Effector memory CD4-positive, alpha-beta T cell (primary cell): ENCODE measurements around the gene HMGCS2.

Source experiments
- DNase-seq, 3 donors: peaks; one replicate each; pipeline ENCODE4 v3.0.0-alpha.2; 2020
- H3K27ac ChIP-seq: 2 replicates; pipeline ENCODE4 v1.7.0; 2013; ENCODE audit warnings: mild to moderate bottlenecking, low read length, moderate library complexity; ENCODE audit not compliant: insufficient read depth, poor library complexity, severe bottlenecking
- H3K27me3 ChIP-seq: replicated peaks from 2 replicates; pipeline ENCODE4 v1.7.0; 2013; ENCODE audit warnings: mild to moderate bottlenecking, low read length; ENCODE audit not compliant: insufficient read depth, control insufficient read depth, poor library complexity, severe bottlenecking
- H3K36me3 ChIP-seq: 2 replicates; pipeline ENCODE4 v1.7.0; 2013; ENCODE audit warnings: mild to moderate bottlenecking, low read length, moderate library complexity; ENCODE audit not compliant: control insufficient read depth, insufficient read depth
- H3K4me1 ChIP-seq: 2 replicates; pipeline ENCODE4 v1.7.0; 2013; ENCODE audit warnings: low read length, mild to moderate bottlenecking; ENCODE audit not compliant: control insufficient read depth, insufficient read depth, poor library complexity, severe bottlenecking
- H3K4me3 ChIP-seq: 2 replicates; pipeline ENCODE4 v1.7.0; 2013; ENCODE audit warnings: low read length, low read depth, mild to moderate bottlenecking; ENCODE audit not compliant: insufficient read depth, poor library complexity, severe bottlenecking
- H3K9me3 ChIP-seq: 2 replicates; pipeline ENCODE4 v1.7.0; 2013; ENCODE audit warnings: mild to moderate bottlenecking, low read length, moderate library complexity; ENCODE audit not compliant: control insufficient read depth
- total RNA-seq, 3 donors: gene quantifications; one replicate each; lab custom pipeline; 2026; lab: John Stamatoyannopoulos, UW

The HMGCS2 gene
- 0 reads per million in 3 donors for total RNA-seq

- H3K27ac ChIP-seq, result no peak within 1 kb of the TSS
- DNase-seq, result no peak
- H3K4me3 ChIP-seq, result no peak within 1 kb of the TSS
- no peaks in the 10 kb centered on the region for H3K4me1 ChIP-seq
- no peaks in the 10 kb centered on the region for H3K27me3 ChIP-seq
- no peaks in the 10 kb centered on the region for H3K9me3 ChIP-seq
- H3K36me3 ChIP-seq, result no peaks in the 10 kb centered on the region
Observed at GRCh38 chr1:119768778-119769177, at the start of gene HMGCS2. Gene HMGCS2, minus strand, starts transcription at chr1:119768905. Its CDS starts 61 bp downstream, at chr1:119768844.

- Histone ChIP-seq H3K4me1 (no peaks in the 10 kb centered on the region), H3K4me3 (no peak overlapping the region), H3K27ac (no peak overlapping the region), H3K36me3 (no peaks in the 10 kb centered on the region), H3K27me3 (no peaks in the 10 kb centered on the region), H3K9me3 (no peaks in the 10 kb centered on the region)
- no peak for DNase-seq
Observed at GRCh38 chr1:119818181-119818580, 49.5 kb upstream of the HMGCS2 start.

- DNase-seq, result no peak
- H3K36me3 ChIP-seq, result no peaks in the 10 kb centered on the region
- H3K4me3 ChIP-seq, result no peak overlapping the region
- H3K4me1 ChIP-seq, result no peaks in the 10 kb centered on the region
- H3K27ac ChIP-seq, result no peak overlapping the region
- H3K27me3 ChIP-seq, result no peaks in the 10 kb centered on the region
- H3K9me3 ChIP-seq, result no peaks in the 10 kb centered on the region
Observed at GRCh38 chr1:119816407-119816806, 47.7 kb upstream of the HMGCS2 start.

GRCh38 chr1:119815928-119816327, 47.2 kb upstream of the HMGCS2 start:
- Histone ChIP-seq H3K27me3 (no peaks in the 10 kb centered on the region), H3K4me1 (no peaks in the 10 kb centered on the region), H3K27ac (no peak overlapping the region), H3K4me3 (no peak overlapping the region), H3K9me3 (no peaks in the 10 kb centered on the region), H3K36me3 (no peaks in the 10 kb centered on the region)
- DNase-seq, result no peak

- no peak overlapping the region for H3K4me3 ChIP-seq
- no peaks in the 10 kb centered on the region for H3K36me3 ChIP-seq
- DNase-seq, result no peak
- no peaks in the 10 kb centered on the region for H3K27me3 ChIP-seq
- H3K27ac ChIP-seq, result no peak overlapping the region
- H3K9me3 ChIP-seq, result no peaks in the 10 kb centered on the region
- H3K4me1 ChIP-seq, result no peaks in the 10 kb centered on the region
Observed at GRCh38 chr1:119815361-119815760, 46.7 kb upstream of the HMGCS2 start.

GRCh38 chr1:119814288-119814687, 45.6 kb upstream of the HMGCS2 start:
- no peak for DNase-seq
- no peak overlapping the region for H3K27ac ChIP-seq
- no peaks in the 10 kb centered on the region for H3K36me3 ChIP-seq
- no peaks in the 10 kb centered on the region for H3K9me3 ChIP-seq
- H3K27me3 ChIP-seq, result no peaks in the 10 kb centered on the region
- H3K4me1 ChIP-seq, result no peaks in the 10 kb centered on the region
- H3K4me3 ChIP-seq, result no peak overlapping the region

- Histone ChIP-seq H3K4me1 (no peaks in the 10 kb centered on the region), H3K27me3 (no peaks in the 10 kb centered on the region), H3K9me3 (no peaks in the 10 kb centered on the region), H3K27ac (no peak overlapping the region), H3K36me3 (no peaks in the 10 kb centered on the region), H3K4me3 (no peak overlapping the region)
- DNase-seq, result no peak
Observed at GRCh38 chr1:119811985-119812557, 43.4 kb upstream of the HMGCS2 start.

GRCh38 chr1:119811387-119811786, 42.7 kb upstream of the HMGCS2 start, which contains the start of gene REG4:
Gene REG4, minus strand, starts transcription at chr1:119811460. Its CDS starts 2,691 bp downstream, at chr1:119808769.
- no peaks in the 10 kb centered on the region for H3K4me1 ChIP-seq
- no peaks in the 10 kb centered on the region for H3K36me3 ChIP-seq
- no peak for DNase-seq
- no peak within 1 kb of the TSS for H3K27ac ChIP-seq
- no peaks in the 10 kb centered on the region for H3K27me3 ChIP-seq
- no peaks in the 10 kb centered on the region for H3K9me3 ChIP-seq
- H3K4me3 ChIP-seq, result no peak within 1 kb of the TSS

GRCh38 chr1:119808972-119809550, 40.4 kb upstream of the HMGCS2 start:
- no peaks in the 10 kb centered on the region for H3K36me3 ChIP-seq
- DNase-seq, result peak; percentile 6 to 40 (median 11)
- H3K9me3 ChIP-seq, result no peaks in the 10 kb centered on the region
- H3K27me3 ChIP-seq, result no peaks in the 10 kb centered on the region
- H3K27ac ChIP-seq, result no peak overlapping the region
- no peaks in the 10 kb centered on the region for H3K4me1 ChIP-seq
- H3K4me3 ChIP-seq, result no peak overlapping the region

- H3K9me3 ChIP-seq, result no peaks in the 10 kb centered on the region
- no peak overlapping the region for H3K27ac ChIP-seq
- no peak overlapping the region for H3K4me3 ChIP-seq
- no peaks in the 10 kb centered on the region for H3K36me3 ChIP-seq
- H3K4me1 ChIP-seq, result no peaks in the 10 kb centered on the region
- no peak for DNase-seq
- no peaks in the 10 kb centered on the region for H3K27me3 ChIP-seq
Observed at GRCh38 chr1:119808491-119808890, 39.8 kb upstream of the HMGCS2 start.
